Right forelimb (tissue), 1 donor: ENCODE data around the gene ETV4.
A peak's percentile ranks its signal among the peaks of the same experiment; 100 is the strongest.
"Not testable (repeated sequence)": the region's sequence is repeated elsewhere in the genome, so short reads cannot be mapped to it uniquely, and the experiment has no call there.

ENCODE experiments used
- DNase-seq: peaks from one replicate; pipeline ENCODE4 v3.0.0-alpha.2; 2018

The ETV4 gene

GRCh38 chr17:43509440-43509839, 36.7 kb downstream of the ETV4 start:
- not testable (repeated sequence) for DNase-seq

GRCh38 chr17:43490621-43491020, 55.5 kb downstream of the ETV4 start:
- no peak for DNase-seq

DNA sequence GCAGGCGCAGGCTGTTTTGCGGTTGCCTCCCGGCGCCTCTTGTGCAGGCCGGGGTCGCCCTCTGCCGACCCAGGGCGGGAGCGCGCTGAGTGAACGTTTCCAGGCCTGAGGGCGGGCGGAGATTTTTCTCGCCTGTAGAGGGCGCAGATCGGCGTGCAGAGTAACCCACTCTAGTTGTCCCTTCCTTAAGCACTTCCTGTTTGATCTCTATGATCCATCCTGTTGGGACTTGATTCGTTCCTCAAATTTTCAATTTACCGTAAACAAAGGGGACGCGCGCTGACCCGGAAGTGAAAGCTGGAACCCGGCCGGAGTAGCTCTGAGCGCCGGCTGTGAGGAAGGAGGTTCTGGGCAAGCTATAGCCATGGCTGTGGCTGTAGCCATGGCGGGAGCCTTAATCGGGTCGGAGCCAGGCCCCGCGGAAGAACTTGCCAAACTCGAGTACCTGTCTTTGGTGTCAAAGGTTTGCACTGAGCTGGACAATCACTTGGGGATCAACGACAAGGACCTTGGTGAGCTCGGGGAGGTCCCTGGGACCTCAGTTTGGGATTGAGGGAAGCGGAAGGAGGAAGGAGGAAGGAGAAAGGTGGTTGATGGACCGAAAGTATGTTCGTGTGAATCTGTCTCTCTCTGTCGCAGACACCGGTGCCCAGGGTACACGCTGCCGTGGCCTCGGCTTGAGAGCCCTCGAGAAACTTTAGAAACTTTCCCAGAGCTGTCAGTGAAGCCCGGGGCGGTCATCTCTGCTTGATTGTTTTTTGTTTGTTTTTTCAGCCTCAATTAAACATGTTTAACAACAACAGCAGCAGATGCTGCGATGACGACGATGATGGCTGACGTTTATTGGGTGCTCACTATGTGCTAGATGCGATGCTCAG, 62.2 kb downstream of the ETV4 start, which contains the start of gene DHX8:
Gene DHX8 (plus strand): TSS at position 302 of the 878 bp plus-strand sequence. CDS start 63 bp downstream, at position 365.
- peak; percentile 100 for DNase-seq

DNA sequence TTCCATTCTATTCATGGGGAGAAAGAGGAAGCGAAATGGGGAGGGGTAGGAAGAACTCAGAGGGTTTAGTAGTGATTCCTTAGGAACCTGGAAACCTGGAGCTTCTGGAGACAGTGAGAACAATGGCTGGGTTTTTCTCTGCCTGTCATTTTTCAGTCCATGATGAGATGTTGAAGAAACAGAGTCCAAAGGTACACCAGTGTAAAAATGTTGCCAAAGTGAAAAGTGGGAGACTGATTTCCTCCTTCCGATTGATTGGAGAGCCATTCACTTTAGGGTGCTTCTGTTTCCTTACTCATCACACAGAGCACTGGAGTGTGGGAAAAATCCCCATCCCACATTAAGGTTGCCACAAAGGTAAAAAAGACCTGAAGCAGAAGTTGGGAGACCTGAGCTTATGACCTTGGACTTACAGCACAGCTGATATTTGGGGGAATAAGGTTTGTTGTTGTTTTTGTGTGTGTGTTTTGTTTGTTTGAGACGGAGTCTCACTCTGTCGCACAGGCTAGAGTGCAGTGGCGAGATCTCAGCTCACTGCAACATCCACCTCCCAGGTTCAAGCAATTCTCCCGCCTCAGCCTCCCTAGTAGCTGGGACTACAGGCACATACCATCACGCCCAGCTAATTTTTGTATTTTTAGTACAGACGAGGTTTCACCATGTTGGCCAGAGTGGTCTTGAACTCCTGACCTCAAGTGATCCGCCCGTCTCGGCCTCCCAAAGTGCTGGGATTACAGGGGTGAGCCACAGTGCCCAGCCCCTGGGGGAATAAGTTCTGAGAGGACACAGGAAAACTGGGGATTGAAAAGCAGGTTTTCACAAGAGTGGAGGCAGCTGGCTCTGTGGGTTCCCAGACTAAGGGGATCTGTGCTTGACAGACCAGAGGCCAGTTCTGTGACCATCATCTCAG, 63.8 kb downstream of the ETV4 start:
- DNase-seq: no peak

GRCh38 chr17:43479948-43480347, 66.2 kb downstream of the ETV4 start:
- DNase-seq: no peak
